ENCODE results near the gene PHF2. TPM values are rescaled to one million over a fixed set of nuclear protein-coding genes. Genes with fewer than 3 reads are reported as not detected.

The PHF2 gene
- total RNA-seq, 2 donors from 2014 or later = 23.3 to 27.6 TPM

DNA sequence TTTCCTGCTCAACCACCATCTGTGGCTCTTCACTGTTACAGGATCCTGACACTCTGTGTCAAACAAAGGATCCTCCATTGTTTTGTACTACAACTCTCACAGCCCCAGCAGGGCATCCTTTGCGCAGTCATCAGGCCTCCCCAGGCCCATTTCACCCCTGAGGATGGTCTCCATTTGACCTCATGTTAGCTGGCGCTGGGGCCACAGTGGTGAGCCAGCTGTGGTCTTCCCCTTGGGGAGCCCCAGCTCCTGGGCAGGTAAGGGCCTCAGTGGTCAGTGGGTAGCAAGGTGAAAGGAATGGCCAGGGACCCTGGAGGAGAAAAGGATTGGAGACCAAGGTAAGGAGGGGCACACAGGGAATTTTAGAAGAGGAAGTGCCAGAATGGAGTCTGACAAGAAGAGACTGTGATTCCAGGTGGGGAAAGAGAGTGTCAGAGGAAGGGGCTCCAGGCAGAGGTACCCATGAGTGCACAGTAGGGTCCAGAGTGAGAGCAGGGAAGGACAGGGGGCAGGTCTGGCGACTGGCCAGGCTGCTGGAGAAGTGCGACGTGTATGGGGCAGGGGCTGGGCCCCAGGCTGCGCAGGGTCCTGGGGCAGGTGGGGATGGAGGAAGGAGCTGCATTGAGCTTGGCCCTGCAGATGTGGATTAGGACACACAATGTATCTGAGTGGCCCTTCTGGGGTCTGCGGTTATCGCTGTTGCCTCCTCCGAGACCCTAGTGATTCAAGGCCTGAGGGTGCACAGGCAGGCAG lies 109.9 kb downstream of the PHF2 start:
- ATAC-seq (replicated peaks in 1 of 2) (no peak), DNase-seq (no peak)
- H3K27ac Mint-ChIP-seq = no peak overlapping the region
- H3K4me1 Mint-ChIP-seq (ENCODE audit: low read depth) = no peaks in the 10 kb centered on the region
- peaks cover 8 to 12% of the 10 kb centered on the region in 2 donors for H3K36me3 Mint-ChIP-seq (ENCODE audit: insufficient read depth in 2 of 2)
- no peak overlapping the region for H3K4me3 Mint-ChIP-seq
- H3K9me3 Mint-ChIP-seq = peaks cover 3 to 4% of the 10 kb centered on the region in 2 donors
- H3K27me3 Mint-ChIP-seq (ENCODE audit: low read depth) = no peaks in the 10 kb centered on the region

DNA sequence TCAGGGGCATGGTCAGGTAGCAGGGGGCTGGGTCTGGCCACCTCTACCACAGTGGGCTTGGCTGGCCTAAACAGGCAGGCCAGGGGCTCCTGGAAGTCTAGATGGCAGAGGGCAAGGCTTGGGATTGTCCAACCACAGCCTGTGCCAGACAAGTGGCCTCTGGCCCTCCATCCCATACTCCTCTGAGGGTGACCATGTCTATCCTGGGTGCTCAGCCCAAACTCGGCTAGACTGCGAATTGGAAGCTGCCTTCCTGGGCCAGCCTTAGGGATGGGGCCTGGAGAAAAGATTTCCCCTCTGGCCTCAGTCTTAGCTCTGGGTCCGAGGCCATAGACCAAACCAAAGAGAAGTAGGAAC lies 110.5 kb downstream of the PHF2 start:
- no peak for ATAC-seq (replicated peaks in 1 of 2)
- H3K9me3 Mint-ChIP-seq = peaks cover 3 to 5% of the 10 kb centered on the region in 2 donors
- peaks cover 8 to 12% of the 10 kb centered on the region in 2 donors for H3K36me3 Mint-ChIP-seq (ENCODE audit: insufficient read depth in 2 of 2)
- H3K27me3 Mint-ChIP-seq (ENCODE audit: low read depth) = no peaks in the 10 kb centered on the region
- no peaks in the 10 kb centered on the region for H3K4me1 Mint-ChIP-seq (ENCODE audit: low read depth)
- no peak overlapping the region for H3K27ac Mint-ChIP-seq
- no peak overlapping the region for H3K4me3 Mint-ChIP-seq
- DNase-seq = no peak

DNA sequence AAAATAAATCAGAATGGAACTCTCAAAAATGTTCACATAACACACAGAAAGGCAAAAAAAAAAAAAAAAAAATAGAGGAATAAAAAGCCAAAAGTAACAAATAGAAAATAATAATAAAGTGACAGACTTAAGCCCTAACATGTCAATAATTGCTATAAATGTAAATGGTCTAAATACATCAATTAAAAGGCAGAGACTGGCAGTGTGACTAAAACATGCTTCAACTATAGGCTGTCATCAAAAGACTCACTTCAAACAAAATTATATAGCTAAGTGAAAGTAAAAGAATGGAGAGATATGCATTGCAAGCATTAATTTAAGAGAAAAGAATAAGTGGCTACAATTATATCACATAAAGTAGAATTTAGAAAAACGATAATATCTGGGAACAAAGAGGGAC lies 114.2 kb downstream of the PHF2 start:
- H3K27me3 Mint-ChIP-seq (ENCODE audit: low read depth) = peaks cover 16% of the 10 kb centered on the region
- no peak overlapping the region for H3K4me3 Mint-ChIP-seq
- peaks cover 8 to 12% of the 10 kb centered on the region in 2 donors for H3K36me3 Mint-ChIP-seq (ENCODE audit: insufficient read depth in 2 of 2)
- H3K27ac Mint-ChIP-seq = no peak overlapping the region
- DNase-seq (no peak), ATAC-seq (replicated peaks in 1 of 2) (no peak)
- H3K9me3 Mint-ChIP-seq = peaks cover 3 to 6% of the 10 kb centered on the region in 2 donors
- H3K4me1 Mint-ChIP-seq (ENCODE audit: low read depth) = no peaks in the 10 kb centered on the region

DNA sequence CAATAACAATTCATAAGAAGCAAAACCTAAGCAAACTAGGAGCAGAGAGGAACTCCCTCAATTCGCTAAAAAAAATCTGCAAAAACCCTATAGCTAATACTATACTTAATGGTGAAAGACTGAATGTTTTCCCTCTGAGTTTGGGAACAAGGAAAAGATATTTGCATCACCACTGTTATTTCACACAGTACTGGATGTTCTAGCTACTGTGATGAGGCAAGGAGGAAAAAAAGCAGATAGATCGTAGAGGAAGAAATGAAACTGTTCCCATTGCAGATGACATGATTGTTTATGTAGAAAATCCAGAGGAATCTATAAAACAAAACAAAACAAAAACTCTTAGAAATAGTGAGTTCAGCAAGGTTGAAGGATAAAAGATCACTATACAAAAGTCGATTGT lies 116.7 kb downstream of the PHF2 start:
- no peak overlapping the region for H3K27ac Mint-ChIP-seq
- H3K4me1 Mint-ChIP-seq (ENCODE audit: low read depth) = no peaks in the 10 kb centered on the region
- ATAC-seq (replicated peaks in 1 of 2) = no peak
- H3K36me3 Mint-ChIP-seq (ENCODE audit: insufficient read depth in 2 of 2) = peaks cover 5 to 12% of the 10 kb centered on the region in 2 donors
- H3K27me3 Mint-ChIP-seq (ENCODE audit: low read depth) = peaks cover 16% of the 10 kb centered on the region
- peaks cover 2 to 3% of the 10 kb centered on the region in 2 donors for H3K9me3 Mint-ChIP-seq
- no peak for DNase-seq
- no peak overlapping the region for H3K4me3 Mint-ChIP-seq

DNA sequence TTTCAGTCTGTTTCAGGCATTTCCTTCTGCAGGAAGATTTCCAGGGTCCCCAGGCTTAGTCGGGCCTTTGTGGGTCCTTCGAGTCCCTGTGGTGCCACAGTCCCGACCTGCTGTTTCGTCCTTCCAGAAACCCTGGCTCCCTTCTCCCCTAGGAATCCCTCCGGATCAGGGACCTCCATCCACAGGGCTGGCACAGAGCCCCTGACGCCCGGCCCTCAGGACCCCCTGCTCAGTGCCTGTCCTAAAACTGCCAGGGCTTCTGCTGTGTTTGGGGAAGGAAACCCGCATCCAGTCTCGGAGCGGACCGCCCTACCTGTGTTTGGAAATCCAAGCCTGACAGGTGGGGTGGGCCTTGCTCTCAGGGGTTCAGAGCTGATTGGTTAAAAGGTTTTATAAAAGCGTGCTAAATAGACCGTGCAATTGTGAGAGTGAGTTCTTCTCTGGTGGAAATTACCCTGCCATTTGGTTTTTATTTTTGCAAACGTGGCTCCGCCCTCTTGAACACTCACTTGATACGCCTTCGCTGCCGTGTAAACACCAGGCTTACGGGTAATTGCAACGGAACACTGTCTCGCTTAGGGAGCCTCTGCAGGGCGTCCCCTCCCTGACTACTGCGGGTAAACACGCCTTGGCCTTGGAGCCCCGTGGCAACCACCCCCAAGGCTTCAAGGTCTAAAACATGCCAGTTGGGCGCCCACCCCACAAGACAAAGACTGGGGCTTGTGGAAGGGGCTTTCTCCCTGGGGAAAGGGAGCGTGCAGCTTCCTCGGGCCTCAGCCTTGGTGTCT lies 121.2 kb downstream of the PHF2 start:
- DNase-seq = no peak
- H3K4me1 Mint-ChIP-seq (ENCODE audit: low read depth) = no peaks in the 10 kb centered on the region
- peaks cover 13% of the 10 kb centered on the region for H3K27me3 Mint-ChIP-seq (ENCODE audit: low read depth)

DNA sequence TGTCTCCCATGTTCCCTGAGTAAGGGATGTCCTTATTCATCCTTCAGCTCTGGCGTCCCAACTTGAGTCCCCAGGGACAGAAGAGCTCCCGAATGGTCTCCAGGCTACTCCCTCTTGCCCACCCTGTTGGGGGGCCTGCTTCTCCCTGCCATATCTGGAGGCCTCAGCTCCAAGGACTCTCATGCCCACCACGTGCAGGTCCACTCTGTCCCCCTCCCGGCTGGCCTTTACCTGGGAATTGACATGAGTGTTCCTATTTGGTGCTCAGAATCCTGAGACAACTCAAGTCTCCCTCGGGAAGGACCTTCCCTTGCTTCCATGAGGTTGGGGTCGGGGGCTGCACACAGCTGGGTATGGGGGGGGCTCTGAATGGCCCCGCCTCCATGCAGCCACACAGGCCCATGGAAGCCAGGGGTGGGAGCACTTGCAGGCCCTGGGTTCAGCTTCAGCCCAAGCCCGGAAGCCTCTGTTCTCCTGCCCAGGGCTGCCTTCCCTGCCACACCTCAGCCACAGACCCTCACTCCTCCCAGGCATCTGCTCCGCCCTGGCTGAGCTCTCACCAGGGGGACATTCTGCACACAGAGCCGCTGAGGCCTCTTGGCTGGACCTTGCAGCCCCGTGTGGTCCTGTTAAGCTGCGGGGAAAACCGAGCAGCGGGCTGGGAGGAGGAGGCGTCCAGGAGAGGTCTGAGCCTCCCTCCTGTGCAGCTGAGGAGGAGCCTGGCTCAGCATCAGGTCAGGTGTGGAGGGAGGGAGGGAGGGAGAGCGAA lies 121.9 kb downstream of the PHF2 start:
- Mint-ChIP-seq H3K36me3 (ENCODE audit: insufficient read depth in 2 of 2) (no peaks in the 10 kb centered on the region), H3K27me3 (ENCODE audit: low read depth) (peaks cover 5% of the 10 kb centered on the region), H3K4me1 (ENCODE audit: low read depth) (no peaks in the 10 kb centered on the region), H3K4me3 (no peak overlapping the region), H3K9me3 (peaks cover 0 to 2% of the 10 kb centered on the region in 2 donors), H3K27ac (no peak overlapping the region)
- no peak for DNase-seq
- ATAC-seq (replicated peaks in 1 of 2) = no peak

More for the DNA sequence above, 121.2 kb downstream of the PHF2 start:
- no peaks in the 10 kb centered on the region for H3K36me3 Mint-ChIP-seq (ENCODE audit: insufficient read depth in 2 of 2)
- H3K9me3 Mint-ChIP-seq = peaks cover 0 to 2% of the 10 kb centered on the region in 2 donors
- no peak for ATAC-seq (replicated peaks in 1 of 2)
- H3K27ac Mint-ChIP-seq = no peak overlapping the region
- H3K4me3 Mint-ChIP-seq = no peak overlapping the region

DNA sequence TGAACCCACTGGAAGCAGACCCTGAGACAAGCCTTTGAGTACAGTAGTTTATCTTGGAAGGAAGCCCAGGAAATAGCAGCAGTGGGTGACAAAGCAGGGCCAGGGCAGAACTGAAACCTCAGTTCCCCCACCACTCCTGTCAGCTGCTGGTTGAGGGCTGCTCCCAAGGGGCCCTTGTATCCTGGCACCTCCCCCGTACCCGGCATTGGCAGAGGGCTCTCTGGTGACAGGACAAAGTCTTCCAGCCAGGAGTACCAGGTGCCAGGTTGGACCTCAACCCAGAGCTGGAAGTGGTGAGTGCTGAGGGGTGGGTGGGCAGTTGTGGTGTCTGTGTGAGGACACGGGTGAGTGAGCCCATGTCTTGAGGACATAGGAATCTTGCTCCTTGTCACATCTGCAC lies 123.3 kb downstream of the PHF2 start:
- peaks cover 2 to 4% of the 10 kb centered on the region in 2 donors for H3K9me3 Mint-ChIP-seq
- ATAC-seq (replicated peaks in 1 of 2) (no peak), DNase-seq (no peak)
- no peaks in the 10 kb centered on the region for H3K27me3 Mint-ChIP-seq (ENCODE audit: low read depth)
- no peaks in the 10 kb centered on the region for H3K4me1 Mint-ChIP-seq (ENCODE audit: low read depth)
- no peaks in the 10 kb centered on the region for H3K36me3 Mint-ChIP-seq (ENCODE audit: insufficient read depth in 2 of 2)
- H3K27ac Mint-ChIP-seq = no peak overlapping the region
- H3K4me3 Mint-ChIP-seq = no peak overlapping the region

DNA sequence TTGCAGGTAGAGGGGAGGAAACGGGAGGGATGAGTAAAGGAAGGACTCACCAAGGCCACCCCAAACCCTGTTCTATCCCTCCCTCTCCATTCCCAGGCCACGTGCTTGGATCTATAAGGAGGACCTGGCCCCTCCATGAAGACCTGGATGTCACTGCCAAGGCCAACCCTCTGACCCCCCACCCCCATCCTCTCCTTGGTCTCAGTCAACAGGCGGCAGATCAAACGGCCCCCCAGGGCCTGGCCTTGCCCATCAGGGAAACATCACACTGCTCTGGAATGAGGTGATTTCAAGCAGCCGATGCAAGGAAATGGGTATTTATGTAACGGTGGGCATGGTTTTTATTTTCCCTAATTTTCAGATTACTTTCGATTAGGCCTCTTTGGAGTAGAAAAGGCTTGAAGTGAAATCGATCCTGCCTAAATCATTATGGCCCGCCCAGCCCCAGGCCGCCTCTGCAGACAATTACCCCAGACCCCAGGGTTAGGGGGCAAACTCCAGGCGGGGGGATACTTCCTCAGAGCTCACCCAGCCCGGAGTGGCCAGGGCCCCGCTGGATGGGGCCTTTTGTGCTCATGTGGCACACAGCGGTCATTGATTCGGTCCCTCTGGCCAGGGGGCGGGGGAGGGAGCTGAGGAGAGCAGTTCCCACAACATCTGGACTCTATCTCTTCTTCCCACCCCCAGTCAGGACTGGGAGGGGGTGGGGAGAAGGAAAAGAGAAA lies 125.3 kb downstream of the PHF2 start:
- H3K9me3 Mint-ChIP-seq = peaks cover 2 to 9% of the 10 kb centered on the region in 2 donors
- H3K4me3 Mint-ChIP-seq = no peak overlapping the region
- no peaks in the 10 kb centered on the region for H3K4me1 Mint-ChIP-seq (ENCODE audit: low read depth)
- no peaks in the 10 kb centered on the region for H3K36me3 Mint-ChIP-seq (ENCODE audit: insufficient read depth in 2 of 2)
- ATAC-seq (replicated peaks in 1 of 2) = no peak
- DNase-seq = no peak
- no peaks in the 10 kb centered on the region for H3K27me3 Mint-ChIP-seq (ENCODE audit: low read depth)
- no peak overlapping the region for H3K27ac Mint-ChIP-seq

DNA sequence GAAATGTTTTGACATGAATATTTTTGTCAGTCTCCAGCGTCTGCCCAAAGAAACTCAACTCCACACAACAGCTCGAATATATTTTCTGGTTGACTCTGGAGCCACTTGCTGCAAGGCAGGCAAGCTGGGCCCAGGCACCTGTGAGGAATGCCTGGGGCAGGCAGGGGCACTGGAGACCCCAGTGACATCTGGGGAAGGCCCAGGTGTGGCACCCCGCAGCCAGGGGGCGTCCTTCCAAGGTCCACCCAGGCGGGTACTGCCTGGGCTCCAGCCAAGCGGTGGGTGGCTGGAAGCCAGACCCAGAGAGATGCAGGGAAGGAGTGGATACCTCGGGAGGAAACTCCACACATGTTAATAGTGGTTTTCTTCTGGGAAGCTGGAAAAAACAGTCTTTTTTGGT lies 125.9 kb downstream of the PHF2 start:
- no peaks in the 10 kb centered on the region for H3K4me1 Mint-ChIP-seq (ENCODE audit: low read depth)
- no peak for ATAC-seq (replicated peaks in 1 of 2)
- no peak overlapping the region for H3K4me3 Mint-ChIP-seq
- H3K9me3 Mint-ChIP-seq = peaks cover 2 to 9% of the 10 kb centered on the region in 2 donors
- no peaks in the 10 kb centered on the region for H3K27me3 Mint-ChIP-seq (ENCODE audit: low read depth)
- DNase-seq = no peak
- no peaks in the 10 kb centered on the region for H3K36me3 Mint-ChIP-seq (ENCODE audit: insufficient read depth in 2 of 2)
- no peak overlapping the region for H3K27ac Mint-ChIP-seq

DNA sequence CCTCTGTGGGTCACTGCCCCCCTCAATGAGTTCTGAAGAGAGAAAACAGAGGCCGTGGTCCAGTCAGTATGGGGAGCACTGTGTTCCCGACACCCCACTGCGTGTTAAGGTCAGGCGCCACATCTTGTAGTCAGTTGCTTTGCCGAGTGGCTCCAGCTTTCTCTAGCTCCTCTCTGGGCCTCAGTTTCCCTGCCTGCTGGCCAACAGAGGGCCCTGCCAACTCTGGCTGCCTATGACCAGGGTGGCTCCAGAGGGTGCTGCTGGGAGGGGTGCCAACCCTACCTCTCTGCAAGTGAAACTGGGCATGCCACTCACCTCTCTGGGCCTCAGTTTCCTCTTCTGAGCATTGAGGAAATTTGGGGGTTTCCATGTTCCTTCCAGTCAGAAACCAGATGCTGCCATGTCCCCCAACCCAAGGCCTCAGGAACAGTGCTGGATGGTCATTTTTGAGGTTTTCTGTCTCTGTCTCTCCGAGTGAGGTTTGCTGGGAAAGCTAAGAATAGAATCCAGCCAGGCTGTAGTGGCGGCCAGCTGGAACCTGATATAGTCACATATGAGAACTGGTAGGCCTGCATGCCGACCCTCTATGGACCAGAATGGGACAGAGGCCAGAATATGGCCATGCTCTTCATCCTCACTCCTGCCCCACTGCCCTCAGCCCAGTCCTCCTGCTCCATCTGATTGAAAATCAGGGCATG lies 132.1 kb downstream of the PHF2 start:
- no peak for ATAC-seq (replicated peaks in 1 of 2)
- Mint-ChIP-seq H3K4me3 (no peak overlapping the region), H3K36me3 (ENCODE audit: insufficient read depth in 2 of 2) (peaks cover 0 to 3% of the 10 kb centered on the region in 2 donors), H3K27me3 (ENCODE audit: low read depth) (no peaks in the 10 kb centered on the region), H3K9me3 (peaks cover 4 to 14% of the 10 kb centered on the region in 2 donors), H3K27ac (no peak overlapping the region), H3K4me1 (ENCODE audit: low read depth) (no peaks in the 10 kb centered on the region)
- no peak for DNase-seq

DNA sequence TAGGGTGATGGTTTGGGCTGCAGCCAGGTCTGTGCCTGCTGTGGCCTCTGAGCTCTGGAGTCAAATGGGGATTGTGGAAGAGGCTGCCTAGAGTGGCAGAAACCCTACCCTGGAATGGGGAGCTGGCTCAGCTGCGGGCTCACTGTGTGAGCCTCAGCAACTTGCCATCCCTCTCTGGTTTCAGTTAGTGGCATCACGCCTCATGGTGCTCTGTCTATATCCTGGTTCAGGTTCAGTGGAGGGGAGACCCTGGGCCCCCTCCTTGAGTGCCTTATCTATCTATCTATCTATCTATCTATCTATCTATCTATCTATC lies 132.6 kb downstream of the PHF2 start:
- Mint-ChIP-seq H3K27ac (no peak overlapping the region), H3K36me3 (ENCODE audit: insufficient read depth in 2 of 2) (peaks cover 0 to 3% of the 10 kb centered on the region in 2 donors), H3K9me3 (peaks cover 4 to 12% of the 10 kb centered on the region in 2 donors), H3K27me3 (ENCODE audit: low read depth) (no peaks in the 10 kb centered on the region), H3K4me1 (ENCODE audit: low read depth) (no peaks in the 10 kb centered on the region), H3K4me3 (no peak overlapping the region)
- DNase-seq = no peak
- no peak for ATAC-seq (replicated peaks in 1 of 2)

DNA sequence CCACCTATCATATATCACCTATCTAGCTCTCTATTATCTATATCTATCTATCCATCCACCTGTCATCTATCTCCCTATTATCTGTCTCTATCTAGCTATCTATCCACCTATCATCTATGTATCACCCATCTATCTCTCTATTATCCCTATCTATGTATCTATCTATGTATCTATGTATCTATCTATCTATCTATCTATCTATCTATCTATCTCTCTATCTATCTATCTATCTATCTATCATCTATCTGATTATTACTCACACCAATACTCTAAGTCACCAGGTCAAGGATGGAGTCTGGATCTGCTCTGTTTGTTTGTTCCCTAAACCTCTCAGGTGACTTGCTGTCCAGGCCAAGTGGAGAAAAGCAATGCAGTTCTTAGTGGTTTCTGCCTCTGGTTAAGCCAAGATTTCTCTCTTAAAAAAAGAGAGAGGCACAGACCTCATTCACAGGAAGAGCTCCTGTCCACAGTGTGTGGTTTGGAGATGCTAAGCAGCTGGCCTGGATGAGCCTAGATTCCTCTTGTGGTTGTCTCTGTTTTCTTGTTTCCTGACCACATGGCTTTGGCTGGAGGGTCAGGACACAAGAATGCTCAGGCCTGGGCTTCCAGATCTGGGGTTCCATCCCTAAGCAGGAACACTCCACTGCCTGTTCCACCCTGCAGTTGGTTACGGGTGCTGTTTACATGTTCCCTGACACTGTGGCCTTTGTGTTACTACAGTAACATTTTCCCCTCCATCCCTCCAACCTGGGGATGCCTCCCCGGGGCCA lies 133.4 kb downstream of the PHF2 start:
- Mint-ChIP-seq H3K27ac (no peak overlapping the region), H3K9me3 (peaks cover 4 to 11% of the 10 kb centered on the region in 2 donors), H3K27me3 (ENCODE audit: low read depth) (peaks cover 4% of the 10 kb centered on the region), H3K4me1 (ENCODE audit: low read depth) (no peaks in the 10 kb centered on the region), H3K4me3 (no peak overlapping the region), H3K36me3 (ENCODE audit: insufficient read depth in 2 of 2) (peaks cover 0 to 3% of the 10 kb centered on the region in 2 donors)
- ATAC-seq (replicated peaks in 1 of 2) (no peak), DNase-seq (no peak)
